Measurements from ENCODE around the gene BAG5. TPM values are rescaled to one million over a fixed set of nuclear protein-coding genes. Genes with fewer than 3 reads are reported as not detected.

BAG5 gene
- total RNA-seq, 1 experiment from 2014 or later, result 28.9 TPM

- H3K9me3 ChIP-seq, result peaks cover 7% of the 10 kb centered on the region; the same call in 1 of the 2 replicates
- no peak for DNase-seq
- ChIA-PET CTCF (interaction anchor here (0.7 to 1.0 kb wide), 3 partner anchors 11 to 289 kb away, joined by 3 to 7 read pairs (median 3); partner anchors contain the start of gene KLC1), POLR2A (interaction anchor here (0.6 kb wide), 1 partner anchor 21 kb away, joined by 3 read pairs; no protein-coding TSS in a partner anchor)
- intact Hi-C loops (cut with micrococcal nuclease; ENCODE audit: unreplicated experiment), result loop anchor here (2.0 kb wide), 1 partner anchor 57 kb away; no protein-coding TSS in a partner anchor
- no peaks in the 10 kb centered on the region for H3K27me3 ChIP-seq (replicated peaks; ENCODE audit: control insufficient read depth, insufficient read depth, low read length)
- no peaks in the 10 kb centered on the region for H3K4me1 ChIP-seq
- H3K4me3 ChIP-seq (ENCODE audit: low read depth, low read length), result no peak overlapping the region
- Mint-ChIP-seq H3K4me1 (ENCODE audit: low read depth, unreplicated experiment) (peaks cover 9% of the 10 kb centered on the region), H3K36me3 (ENCODE audit: insufficient read depth, unreplicated experiment) (no peaks in the 10 kb centered on the region), H3K27me3 (ENCODE audit: insufficient read depth, unreplicated experiment) (peaks cover 4% of the 10 kb centered on the region), H3K27ac (ENCODE audit: unreplicated experiment) (no peak overlapping the region), H3K4me3 (ENCODE audit: unreplicated experiment) (peak overlapping the region; percentile 71), H3K9me3 (ENCODE audit: unreplicated experiment) (peaks cover 12% of the 10 kb centered on the region)
- H3K36me3 ChIP-seq (ENCODE audit: control insufficient read depth, insufficient read depth, low read length), result no peaks in the 10 kb centered on the region
- no TSS peak for BruUV-seq (replicated peaks)
- TF ChIP-seq CTCF (IDR thresholded peaks at IDR 0.05; ENCODE audit: insufficient read depth in 1 of 2, low read depth in 1 of 2, low read length in 1 of 2, severe bottlenecking in 1 of 2, unreplicated experiment in 1 of 2), result no peak
Measured at GRCh38 chr14:103607822-103608221, 45.4 kb upstream of the BAG5 start.

- Mint-ChIP-seq H3K36me3 (ENCODE audit: insufficient read depth, unreplicated experiment) (no peaks in the 10 kb centered on the region), H3K27me3 (ENCODE audit: insufficient read depth, unreplicated experiment) (peaks cover 4% of the 10 kb centered on the region), H3K4me1 (ENCODE audit: low read depth, unreplicated experiment) (peaks cover 9% of the 10 kb centered on the region), H3K9me3 (ENCODE audit: unreplicated experiment) (peaks cover 12% of the 10 kb centered on the region), H3K27ac (ENCODE audit: unreplicated experiment) (no peak overlapping the region), H3K4me3 (ENCODE audit: unreplicated experiment) (peak overlapping the region; percentile 71)
- BruUV-seq (replicated peaks), result no TSS peak
- no peaks in the 10 kb centered on the region for H3K36me3 ChIP-seq (ENCODE audit: control insufficient read depth, insufficient read depth, low read length)
- POLR2A ChIA-PET, result interaction anchor here (0.6 kb wide), 1 partner anchor 22 kb away, joined by 3 read pairs; no protein-coding TSS in a partner anchor
- H3K9me3 ChIP-seq, result peaks cover 7% of the 10 kb centered on the region; the same call in 1 of the 2 replicates
- DNase-seq, result peak; percentile 44 to 50
- no peak overlapping the region for H3K4me3 ChIP-seq (ENCODE audit: low read depth, low read length)
- intact Hi-C loops (cut with micrococcal nuclease; ENCODE audit: unreplicated experiment), result loop anchor here (2.0 kb wide), 1 partner anchor 58 kb away; no protein-coding TSS in a partner anchor
- peak in 1 of 2 experiments; percentile 59 for TF ChIP-seq CTCF (IDR thresholded peaks at IDR 0.05; ENCODE audit: insufficient read depth in 1 of 2, low read depth in 1 of 2, low read length in 1 of 2, severe bottlenecking in 1 of 2, unreplicated experiment in 1 of 2)
- no peaks in the 10 kb centered on the region for H3K4me1 ChIP-seq
- no peaks in the 10 kb centered on the region for H3K27me3 ChIP-seq (replicated peaks; ENCODE audit: control insufficient read depth, insufficient read depth, low read length)
- CTCF ChIA-PET, result interaction anchor here (0.5 to 1.0 kb wide), 3 partner anchors 12 to 290 kb away, joined by 3 to 7 read pairs (median 3); no protein-coding TSS in a partner anchor
Measured at GRCh38 chr14:103606963-103607668, 44.7 kb upstream of the BAG5 start.

- Histone ChIP-seq H3K4me3 (ENCODE audit: low read depth, low read length) (no peak overlapping the region), H3K36me3 (ENCODE audit: control insufficient read depth, insufficient read depth, low read length) (no peaks in the 10 kb centered on the region), H3K9me3 (no peaks in the 10 kb centered on the region), H3K4me1 (no peaks in the 10 kb centered on the region; the same call in 1 of the 2 replicates), H3K27me3 (replicated peaks; ENCODE audit: control insufficient read depth, insufficient read depth, low read length) (no peaks in the 10 kb centered on the region)
- intact Hi-C loops (cut with micrococcal nuclease; ENCODE audit: unreplicated experiment), result no loop called here
- Mint-ChIP-seq H3K27ac (ENCODE audit: unreplicated experiment) (no peak overlapping the region), H3K9me3 (ENCODE audit: unreplicated experiment) (no peaks in the 10 kb centered on the region), H3K36me3 (ENCODE audit: insufficient read depth, unreplicated experiment) (no peaks in the 10 kb centered on the region), H3K4me3 (ENCODE audit: unreplicated experiment) (no peak overlapping the region), H3K4me1 (ENCODE audit: low read depth, unreplicated experiment) (peaks cover 9% of the 10 kb centered on the region), H3K27me3 (ENCODE audit: insufficient read depth, unreplicated experiment) (peaks cover 4% of the 10 kb centered on the region)
- DNase-seq, result no peak
- CTCF ChIA-PET, result no interaction called here
- no peak for TF ChIP-seq CTCF (IDR thresholded peaks at IDR 0.05; ENCODE audit: insufficient read depth in 1 of 2, low read depth in 1 of 2, low read length in 1 of 2, severe bottlenecking in 1 of 2, unreplicated experiment in 1 of 2)
- BruUV-seq (replicated peaks), result no TSS peak
- POLR2A ChIA-PET, result no interaction called here
Measured at GRCh38 chr14:103604620-103605019, 42.2 kb upstream of the BAG5 start.

All from Caco-2 (cell line).